GM18511 (cell line): ENCODE results near the gene TM9SF3.

ENCODE experiments used
- ATAC-seq: cut with Tn5 transposase; IDR thresholded peaks from one replicate; pipeline ENCODE4 v1.9.1; 2021; ENCODE audit warnings: mild to moderate bottlenecking, moderate library complexity; ENCODE audit not compliant: unreplicated experiment

The TM9SF3 gene

DNA sequence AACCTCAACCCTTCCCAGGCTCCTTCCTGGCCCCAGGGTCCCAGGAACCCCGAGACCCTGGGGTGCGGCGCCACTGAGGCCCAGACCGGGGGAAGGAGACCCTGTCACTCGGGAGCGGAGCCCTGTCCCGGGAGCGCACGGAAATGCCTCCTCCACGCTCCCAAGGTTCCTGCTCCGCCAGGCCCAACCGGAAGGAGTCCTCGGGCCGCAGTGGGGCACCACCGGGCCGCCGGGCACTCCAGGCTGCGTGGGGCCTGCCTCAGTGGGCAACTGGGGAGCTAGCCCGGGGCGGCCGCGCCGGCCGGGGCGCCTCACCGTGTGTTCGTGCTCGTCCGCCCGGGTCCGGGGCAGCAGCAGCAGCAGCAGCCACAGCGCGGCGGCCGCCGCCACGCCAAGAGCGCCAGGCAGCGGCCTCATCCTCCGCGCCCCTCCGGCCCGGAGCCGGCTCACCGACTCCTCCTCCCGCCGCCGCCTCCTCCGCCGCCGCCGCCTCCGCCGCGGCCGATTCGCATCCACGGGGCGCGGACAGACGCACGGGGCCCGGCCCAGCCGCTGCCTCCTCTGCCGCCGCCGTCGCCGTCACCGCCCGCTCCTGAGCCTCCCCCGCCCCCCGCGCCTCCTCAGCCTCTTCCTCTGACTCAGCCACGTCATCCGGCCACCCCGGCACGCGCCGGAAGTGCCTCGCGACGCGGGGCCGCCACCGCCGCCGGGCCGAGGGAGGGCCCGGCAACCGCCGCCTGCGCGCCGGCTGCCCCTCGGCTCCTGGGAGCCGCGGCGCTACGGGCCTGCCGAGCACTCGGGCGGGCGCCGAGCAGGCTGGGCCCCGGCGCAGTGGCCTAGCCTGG lies at the start of gene TM9SF3:
TM9SF3 (minus strand) TSS at position 594 of the 845 bp plus-strand sequence; CDS start at position 417, 177 bp downstream.
- peak; percentile 77 for ATAC-seq

DNA sequence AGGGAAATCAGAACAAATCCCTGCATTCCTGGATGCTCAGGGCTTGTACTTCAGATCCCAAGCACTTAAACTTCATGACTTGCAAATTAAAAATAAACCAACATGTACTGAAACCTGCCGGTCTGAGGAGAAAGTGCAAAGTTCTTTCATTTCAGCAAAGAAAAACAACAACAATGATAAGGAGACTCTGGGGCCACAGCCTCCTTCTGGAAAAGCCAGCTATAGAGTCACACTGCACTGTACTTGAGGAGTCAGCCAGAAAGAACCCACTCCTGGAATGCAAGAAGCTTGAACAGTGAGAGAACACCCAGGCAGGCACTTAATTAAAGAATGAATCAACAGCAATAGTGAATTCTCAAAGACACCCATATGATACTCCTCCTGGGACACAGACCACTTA lies 49.7 kb upstream of the TM9SF3 start:
- ATAC-seq = no peak

GRCh38 chr10:96632974-96633710 lies 46.3 kb upstream of the TM9SF3 start:
- ATAC-seq = no peak

GRCh38 chr10:96627292-96627691 lies 40.5 kb upstream of the TM9SF3 start:
- ATAC-seq = no peak

- no peak for ATAC-seq
These were observed 40.0 kb upstream of the TM9SF3 start for GRCh38 chr10:96626795-96627194.

DNA sequence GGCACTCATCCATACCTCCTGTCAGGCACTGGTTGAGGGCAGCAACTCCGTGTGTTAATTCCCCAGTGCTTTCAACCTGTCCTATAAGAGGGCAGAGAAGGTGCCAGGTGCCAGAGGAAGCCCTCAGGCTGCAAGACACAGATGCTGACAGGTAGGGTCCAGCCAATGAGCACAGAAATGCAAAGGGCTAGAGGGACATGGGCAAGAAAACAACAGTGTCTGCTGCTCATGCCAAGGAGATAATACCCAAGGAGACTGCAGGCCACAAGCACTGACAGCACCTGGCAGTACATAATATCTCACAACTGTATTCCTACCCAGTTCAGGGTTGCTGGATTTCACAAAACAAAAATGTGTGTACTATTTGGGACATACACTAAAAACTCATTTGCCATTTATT lies 38.4 kb upstream of the TM9SF3 start:
- ATAC-seq = no peak

- ATAC-seq = no peak
These were observed 35.4 kb upstream of the TM9SF3 start for GRCh38 chr10:96622013-96622787.

- no peak for ATAC-seq
These were observed 33.3 kb upstream of the TM9SF3 start for GRCh38 chr10:96619796-96620773.

GRCh38 chr10:96619120-96619519 lies 32.3 kb upstream of the TM9SF3 start:
- ATAC-seq = no peak

- no peak for ATAC-seq
These were observed 31.8 kb upstream of the TM9SF3 start for GRCh38 chr10:96618653-96619052.

DNA sequence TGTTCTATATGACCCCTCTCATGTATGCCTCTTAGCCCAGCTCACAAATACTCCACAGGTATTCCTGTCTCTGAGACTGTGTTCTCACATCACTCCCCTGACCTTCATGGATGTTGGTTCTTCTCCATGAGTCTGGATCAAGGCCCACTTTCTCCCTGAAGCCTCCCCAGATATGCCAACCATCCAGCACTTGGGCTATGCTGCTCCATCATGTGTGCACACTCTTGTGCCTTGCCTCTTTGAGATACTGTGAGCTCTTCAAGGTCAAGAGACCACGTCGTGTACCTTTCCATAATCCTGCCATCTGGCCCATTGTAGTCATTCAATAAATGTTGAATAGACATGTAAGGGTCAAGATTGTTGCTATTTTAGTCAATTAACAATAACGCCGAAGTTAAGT lies 30.1 kb upstream of the TM9SF3 start:
- no peak for ATAC-seq

DNA sequence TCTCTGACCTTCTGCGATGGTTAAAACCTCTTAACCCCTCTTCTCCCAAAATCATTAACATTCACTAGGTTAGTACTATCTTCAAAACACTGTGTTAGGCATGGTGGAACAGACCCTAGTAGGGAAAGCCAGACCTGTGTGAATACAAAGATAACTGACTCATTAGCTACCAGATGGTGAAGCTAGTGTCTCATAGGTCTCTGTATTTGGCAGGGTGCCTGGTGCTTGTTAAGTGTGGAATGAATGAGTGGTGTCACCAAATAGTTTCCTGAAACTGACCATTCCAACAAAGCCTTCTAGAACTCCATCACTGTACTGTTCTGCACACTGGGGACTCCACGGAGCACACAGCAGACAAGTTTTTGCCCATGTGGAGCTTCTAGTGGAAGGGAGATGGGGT lies 27.7 kb upstream of the TM9SF3 start:
- ATAC-seq = no peak

GRCh38 chr10:96613576-96613975 lies 26.8 kb upstream of the TM9SF3 start:
- ATAC-seq = no peak

- no peak for ATAC-seq
These were observed 25.4 kb upstream of the TM9SF3 start for GRCh38 chr10:96612055-96612830.

GRCh38 chr10:96610817-96611216 lies 24.0 kb upstream of the TM9SF3 start:
- ATAC-seq = no peak

- ATAC-seq = no peak
These were observed 22.7 kb upstream of the TM9SF3 start for GRCh38 chr10:96609510-96609909.

- ATAC-seq = no peak
These were observed 22.0 kb upstream of the TM9SF3 start for GRCh38 chr10:96608805-96609204.

DNA sequence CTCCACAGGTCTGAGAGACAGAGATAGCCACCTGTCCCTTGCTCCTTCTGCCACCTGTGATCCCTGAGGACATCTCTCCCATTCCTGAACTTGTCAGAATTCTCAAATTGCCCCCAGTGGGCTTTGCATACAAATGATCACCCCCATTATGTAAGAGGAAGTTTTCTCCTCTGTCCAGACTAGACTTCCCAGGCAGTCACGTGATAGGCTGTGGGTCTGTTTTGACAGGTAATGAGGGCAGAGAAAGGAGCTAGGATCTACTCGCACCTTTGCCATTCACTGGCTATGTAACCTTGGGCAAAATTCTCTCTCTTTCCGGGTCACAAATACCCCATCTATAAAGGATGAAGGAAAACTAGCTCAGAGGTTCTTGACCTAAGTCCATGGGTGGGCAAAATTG lies 21.4 kb upstream of the TM9SF3 start:
- no peak for ATAC-seq

- ATAC-seq = no peak
These were observed 20.1 kb upstream of the TM9SF3 start for GRCh38 chr10:96606946-96607345.
